ENCODE results near the gene TRNAU1AP. TPM values are rescaled to one million over a fixed set of nuclear protein-coding genes. Genes with fewer than 3 reads are reported as not detected.

Gene TRNAU1AP
- total and polyA plus RNA-seq, 2 of the 13 experiments (the other 11 are each of a cell fraction or from before 2014, with no cell fraction given) = 29.0 to 42.9 TPM

DNA sequence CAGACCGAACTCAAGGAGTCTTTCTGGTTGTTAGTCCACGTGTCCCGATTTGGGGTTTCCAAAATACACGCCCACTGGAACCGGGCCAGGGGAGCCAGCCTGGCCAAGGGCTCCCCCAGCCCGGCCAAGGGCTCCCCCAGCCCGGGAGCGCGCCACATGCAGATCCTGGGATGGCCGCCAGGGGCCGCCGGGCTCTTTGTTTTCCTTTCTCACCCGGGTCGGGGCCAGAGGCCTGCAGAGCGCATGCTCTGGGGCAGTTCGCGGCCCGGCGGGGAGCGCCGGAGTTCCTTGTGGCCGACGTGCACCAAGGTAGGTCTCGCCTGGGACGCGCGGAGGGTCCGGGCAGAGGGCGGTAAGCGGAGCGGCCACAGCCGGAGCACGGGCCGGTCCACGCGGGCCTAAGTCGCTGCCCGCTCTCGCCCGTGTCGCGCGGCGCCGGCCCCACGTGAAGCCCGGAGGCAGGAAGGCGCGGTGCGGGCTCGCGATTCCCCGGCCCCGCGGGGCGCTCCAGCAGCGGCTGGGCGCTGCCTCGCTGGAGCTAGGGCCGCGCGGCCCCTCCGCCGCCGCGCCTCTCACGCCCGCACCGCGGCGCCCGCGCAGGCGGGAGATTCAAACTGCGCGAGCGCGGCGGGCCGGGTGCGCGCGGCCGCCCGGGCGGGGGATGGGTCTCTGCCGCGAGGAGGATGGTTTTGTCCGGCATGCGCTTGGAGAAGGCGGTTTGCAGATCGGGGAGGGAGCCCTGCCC lies 34.7 kb upstream of the TRNAU1AP start (continued):
- TF ChIP-seq, protein P1, sequence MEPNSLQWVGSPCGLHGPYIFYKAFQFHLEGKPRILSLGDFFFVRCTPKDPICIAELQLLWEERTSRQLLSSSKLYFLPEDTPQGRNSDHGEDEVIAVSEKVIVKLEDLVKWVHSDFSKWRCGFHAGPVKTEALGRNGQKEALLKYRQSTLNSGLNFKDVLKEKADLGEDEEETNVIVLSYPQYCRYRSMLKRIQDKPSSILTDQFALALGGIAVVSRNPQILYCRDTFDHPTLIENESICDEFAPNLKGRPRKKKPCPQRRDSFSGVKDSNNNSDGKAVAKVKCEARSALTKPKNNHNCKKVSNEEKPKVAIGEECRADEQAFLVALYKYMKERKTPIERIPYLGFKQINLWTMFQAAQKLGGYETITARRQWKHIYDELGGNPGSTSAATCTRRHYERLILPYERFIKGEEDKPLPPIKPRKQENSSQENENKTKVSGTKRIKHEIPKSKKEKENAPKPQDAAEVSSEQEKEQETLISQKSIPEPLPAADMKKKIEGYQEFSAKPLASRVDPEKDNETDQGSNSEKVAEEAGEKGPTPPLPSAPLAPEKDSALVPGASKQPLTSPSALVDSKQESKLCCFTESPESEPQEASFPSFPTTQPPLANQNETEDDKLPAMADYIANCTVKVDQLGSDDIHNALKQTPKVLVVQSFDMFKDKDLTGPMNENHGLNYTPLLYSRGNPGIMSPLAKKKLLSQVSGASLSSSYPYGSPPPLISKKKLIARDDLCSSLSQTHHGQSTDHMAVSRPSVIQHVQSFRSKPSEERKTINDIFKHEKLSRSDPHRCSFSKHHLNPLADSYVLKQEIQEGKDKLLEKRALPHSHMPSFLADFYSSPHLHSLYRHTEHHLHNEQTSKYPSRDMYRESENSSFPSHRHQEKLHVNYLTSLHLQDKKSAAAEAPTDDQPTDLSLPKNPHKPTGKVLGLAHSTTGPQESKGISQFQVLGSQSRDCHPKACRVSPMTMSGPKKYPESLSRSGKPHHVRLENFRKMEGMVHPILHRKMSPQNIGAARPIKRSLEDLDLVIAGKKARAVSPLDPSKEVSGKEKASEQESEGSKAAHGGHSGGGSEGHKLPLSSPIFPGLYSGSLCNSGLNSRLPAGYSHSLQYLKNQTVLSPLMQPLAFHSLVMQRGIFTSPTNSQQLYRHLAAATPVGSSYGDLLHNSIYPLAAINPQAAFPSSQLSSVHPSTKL (CRISPR knock-in tag; IDR thresholded peaks at IDR 0.05) = peak; percentile 57
- TF ChIP-seq, protein P2, sequence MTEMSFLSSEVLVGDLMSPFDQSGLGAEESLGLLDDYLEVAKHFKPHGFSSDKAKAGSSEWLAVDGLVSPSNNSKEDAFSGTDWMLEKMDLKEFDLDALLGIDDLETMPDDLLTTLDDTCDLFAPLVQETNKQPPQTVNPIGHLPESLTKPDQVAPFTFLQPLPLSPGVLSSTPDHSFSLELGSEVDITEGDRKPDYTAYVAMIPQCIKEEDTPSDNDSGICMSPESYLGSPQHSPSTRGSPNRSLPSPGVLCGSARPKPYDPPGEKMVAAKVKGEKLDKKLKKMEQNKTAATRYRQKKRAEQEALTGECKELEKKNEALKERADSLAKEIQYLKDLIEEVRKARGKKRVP (CRISPR knock-in tag; IDR thresholded peaks at IDR 0.05) = peak in 1 of 2 experiments; percentile 46; a peak in 1 of 4 replicates
- TF ChIP-seq MYNN (CRISPR knock-in tag; IDR thresholded peaks at IDR 0.05; ENCODE audit: low read depth) (0 out of 2 replicates have a peak, but pooled peaks have one; percentile 51), TAF1 (CRISPR knock-in tag; IDR thresholded peaks at IDR 0.05) (peak; percentile 55; the same call in 1 of the 2 replicates), ZNF552 (CRISPR knock-in tag; IDR thresholded peaks at IDR 0.05; ENCODE audit: borderline replicate concordance) (no peak), ZNF337 (CRISPR knock-in tag; IDR thresholded peaks at IDR 0.05; ENCODE audit: borderline replicate concordance, low read depth) (no peak), CTCF (CRISPR knock-in tag; IDR thresholded peaks at IDR 0.05) (peak; percentile 92), ZNF136 (CRISPR knock-in tag; IDR thresholded peaks at IDR 0.05; ENCODE audit: low read depth) (no peak), SIN3B (IDR thresholded peaks at IDR 0.05; ENCODE audit: low read length) (peak; percentile 75), E2F5 (CRISPR knock-in tag; conservative IDR thresholded peaks at IDR 0.05) (peak; percentile 87; the same call in 1 of the 2 replicates), ARHGAP35 (CRISPR knock-in tag; IDR thresholded peaks at IDR 0.05; ENCODE audit: borderline replicate concordance) (0 out of 2 replicates have a peak, but pooled peaks have one; percentile 32), ZNF674 (CRISPR knock-in tag; IDR thresholded peaks at IDR 0.05; ENCODE audit: low read depth) (0 out of 2 replicates have a peak, but pooled peaks have one; percentile 75), ZNF451 (CRISPR knock-in tag; IDR thresholded peaks at IDR 0.05) (no peak), ZFP37 (CRISPR knock-in tag; IDR thresholded peaks at IDR 0.05; ENCODE audit: borderline replicate concordance) (no peak), FOXC1 (CRISPR knock-in tag; IDR thresholded peaks at IDR 0.05; ENCODE audit: borderline replicate concordance) (peak; percentile 62; the same call in 1 of the 2 replicates), PHF21A (CRISPR knock-in tag; IDR thresholded peaks at IDR 0.05) (peak; percentile 43; the same call in 1 of the 2 replicates), TFDP2 (CRISPR knock-in tag; IDR thresholded peaks at IDR 0.05) (peak; percentile 86)
- TF ChIP-seq, protein P3, sequence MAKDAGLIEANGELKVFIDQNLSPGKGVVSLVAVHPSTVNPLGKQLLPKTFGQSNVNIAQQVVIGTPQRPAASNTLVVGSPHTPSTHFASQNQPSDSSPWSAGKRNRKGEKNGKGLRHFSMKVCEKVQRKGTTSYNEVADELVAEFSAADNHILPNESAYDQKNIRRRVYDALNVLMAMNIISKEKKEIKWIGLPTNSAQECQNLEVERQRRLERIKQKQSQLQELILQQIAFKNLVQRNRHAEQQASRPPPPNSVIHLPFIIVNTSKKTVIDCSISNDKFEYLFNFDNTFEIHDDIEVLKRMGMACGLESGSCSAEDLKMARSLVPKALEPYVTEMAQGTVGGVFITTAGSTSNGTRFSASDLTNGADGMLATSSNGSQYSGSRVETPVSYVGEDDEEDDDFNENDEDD (CRISPR knock-in tag; IDR thresholded peaks at IDR 0.05; ENCODE audit: borderline replicate concordance) = peak; percentile 83; the same call in 1 of the 2 replicates
